Mesendoderm (in vitro differentiated cells): ENCODE results near the gene UBALD1.

Experiments
- DNase-seq: peaks from one replicate; pipeline ENCODE4 v3.0.0; 2013
- H2AK5ac ChIP-seq: 2 replicates; pipeline ENCODE4 v1.6.1; 2013; ENCODE audit warnings: low read length, inconsistent platforms
- H2BK120ac ChIP-seq: 2 replicates; pipeline ENCODE4 v1.6.1; 2013; ENCODE audit warnings: low read depth, mild to moderate bottlenecking, low read length, moderate library complexity, mixed read lengths
- H2BK15ac ChIP-seq: replicated peaks from 2 replicates; pipeline ENCODE4 v1.6.1; 2013; ENCODE audit warnings: low read depth, mild to moderate bottlenecking, moderate library complexity
- H2BK5ac ChIP-seq: 2 replicates; pipeline ENCODE4 v1.6.1; 2013; ENCODE audit warnings: low read length, inconsistent platforms
- H3K18ac ChIP-seq: 2 replicates; pipeline ENCODE4 v1.6.1; 2013; ENCODE audit warnings: mild to moderate bottlenecking, low read length, mixed read lengths
- H3K23ac ChIP-seq: one replicate; pipeline ENCODE4 v1.6.1; 2013; ENCODE audit warnings: low read length
- H3K27ac ChIP-seq: 2 replicates; pipeline ENCODE4 v1.5.1; 2013; ENCODE audit warnings: low read depth, mild to moderate bottlenecking, inconsistent platforms, low read length, moderate library complexity
- H3K27me3 ChIP-seq: 2 replicates; pipeline ENCODE4 v1.6.1; 2013; ENCODE audit warnings: low read length, control low read depth, mild to moderate bottlenecking, inconsistent platforms; ENCODE audit not compliant: insufficient read depth, poor library complexity
- H3K36me3 ChIP-seq: 2 replicates; pipeline ENCODE4 v1.6.1; 2013; ENCODE audit warnings: low read length, inconsistent platforms; ENCODE audit not compliant: control insufficient read depth, insufficient read depth
- H3K4ac ChIP-seq: one replicate; pipeline ENCODE4 v1.6.1; 2013; ENCODE audit warnings: low read depth, mild to moderate bottlenecking, low read length, moderate library complexity
- H3K4me1 ChIP-seq: 2 replicates; pipeline ENCODE4 v1.6.1; 2013; ENCODE audit warnings: low read depth, low read length, inconsistent platforms; ENCODE audit not compliant: control insufficient read depth
- H3K4me2 ChIP-seq: 2 replicates; pipeline ENCODE4 v1.6.1; 2013; ENCODE audit warnings: low read length
- H3K4me3 ChIP-seq: 2 replicates; pipeline ENCODE4 v1.5.1; 2013; ENCODE audit warnings: mild to moderate bottlenecking, low read length
- H3K56ac ChIP-seq: one replicate; pipeline ENCODE4 v1.6.1; 2013; ENCODE audit warnings: low read length
- H3K79me1 ChIP-seq: 2 replicates; pipeline ENCODE4 v1.6.1; 2013; ENCODE audit warnings: low read length, inconsistent platforms
- H3K79me2 ChIP-seq: 2 replicates; pipeline ENCODE4 v1.6.1; 2013; ENCODE audit warnings: mild to moderate bottlenecking, low read length; ENCODE audit not compliant: control insufficient read depth, insufficient read depth
- H3K9ac ChIP-seq: 2 replicates; pipeline ENCODE4 v1.6.1; 2013; ENCODE audit warnings: low read length, inconsistent platforms
- H4K5ac ChIP-seq: one replicate; pipeline ENCODE4 v1.6.1; 2013; ENCODE audit warnings: low read length
- H4K8ac ChIP-seq: one replicate; pipeline ENCODE4 v1.6.1; 2013; ENCODE audit warnings: low read depth, mild to moderate bottlenecking, control low read depth, low read length, moderate library complexity
- WGBS: extraction: QIAGEN DNeasy Blood & Tissue Kit; methylation state at CpG from one replicate; pipeline ENCODE4 v1.1.7; 2013; ENCODE audit warnings: low lambda C conversion rate, missing lambda C conversion rate; ENCODE audit not compliant: insufficient coverage; ENCODE audit errors: extremely low coverage; 5-methylcytosine and 5-hydroxymethylcytosine counted together

Gene UBALD1

DNA sequence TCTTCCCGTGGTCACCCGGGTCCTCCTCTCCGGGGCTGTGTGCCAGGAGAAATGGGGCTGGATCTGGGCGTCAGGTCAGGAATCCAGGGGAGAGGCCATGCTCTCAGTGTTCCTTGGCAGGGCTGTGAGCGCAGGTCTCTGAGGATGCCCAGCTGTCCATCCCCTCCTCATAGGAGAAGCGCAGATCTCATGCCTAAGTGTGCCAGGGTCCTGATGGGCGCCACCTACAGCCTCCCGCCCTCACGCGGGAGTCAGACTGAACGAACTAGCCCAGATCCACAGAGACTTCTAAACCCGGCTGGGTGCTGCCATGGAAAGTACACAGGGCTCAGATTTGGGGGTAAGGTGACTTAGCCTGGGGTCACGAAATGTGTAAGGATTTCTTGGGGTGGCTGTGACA is 34.2 kb upstream of the UBALD1 start:
- no CpG with 5 or more reads among the region's 13 CpGs for WGBS
- Histone ChIP-seq H3K27ac (no peak overlapping the region), H3K36me3 (no peaks in the 10 kb centered on the region), H2BK120ac (no peak overlapping the region), H3K4me3 (no peak overlapping the region), H3K23ac (no peak overlapping the region), H3K27me3 (no peaks in the 10 kb centered on the region), H3K18ac (no peak overlapping the region), H3K4me1 (no peaks in the 10 kb centered on the region), H3K79me2 (no peaks in the 10 kb centered on the region), H2BK15ac (no peak overlapping the region), H3K56ac (no peak overlapping the region), H3K4me2 (no peak overlapping the region), H2AK5ac (no peak overlapping the region), H4K8ac (no peak overlapping the region), H2BK5ac (no peak overlapping the region), H3K9ac (no peak overlapping the region), H3K79me1 (peaks cover 5% of the 10 kb centered on the region), H4K5ac (no peak overlapping the region), H3K4ac (no peak overlapping the region)
- DNase-seq = no peak

DNA sequence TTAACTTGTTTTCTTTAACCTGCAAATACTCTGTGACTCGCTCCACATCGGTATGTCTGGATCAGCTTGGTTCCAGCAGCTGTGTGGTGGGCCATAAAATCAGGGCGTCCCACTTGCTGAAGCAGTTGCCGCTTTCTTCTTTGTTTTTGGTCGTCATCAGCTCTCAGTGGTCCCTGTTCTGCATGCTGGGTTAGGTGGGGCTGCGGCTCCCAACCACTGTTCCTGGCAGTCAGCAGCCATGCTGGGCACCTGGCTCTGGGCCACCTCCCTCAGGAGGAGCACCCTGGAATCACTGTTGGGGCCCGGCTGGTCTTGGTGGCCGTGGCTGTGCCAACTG is 32.9 kb upstream of the UBALD1 start:
- H2BK120ac ChIP-seq = no peak overlapping the region
- no CpG with 5 or more reads among the region's 8 CpGs for WGBS
- no peak overlapping the region for H3K4me3 ChIP-seq
- H3K79me1 ChIP-seq = peaks cover 5% of the 10 kb centered on the region
- H3K36me3 ChIP-seq = no peaks in the 10 kb centered on the region
- no peak overlapping the region for H2BK15ac ChIP-seq
- no peak for DNase-seq
- H3K23ac ChIP-seq = no peak overlapping the region
- no peak overlapping the region for H3K4ac ChIP-seq
- no peaks in the 10 kb centered on the region for H3K27me3 ChIP-seq
- H3K4me1 ChIP-seq = no peaks in the 10 kb centered on the region
- H3K9ac ChIP-seq = no peak overlapping the region
- no peak overlapping the region for H4K5ac ChIP-seq
- no peak overlapping the region for H4K8ac ChIP-seq
- H2BK5ac ChIP-seq = no peak overlapping the region
- H3K18ac ChIP-seq = no peak overlapping the region
- H3K56ac ChIP-seq = no peak overlapping the region
- H2AK5ac ChIP-seq = no peak overlapping the region
- no peak overlapping the region for H3K4me2 ChIP-seq
- H3K27ac ChIP-seq = no peak overlapping the region
- H3K79me2 ChIP-seq = peaks cover 1% of the 10 kb centered on the region

DNA sequence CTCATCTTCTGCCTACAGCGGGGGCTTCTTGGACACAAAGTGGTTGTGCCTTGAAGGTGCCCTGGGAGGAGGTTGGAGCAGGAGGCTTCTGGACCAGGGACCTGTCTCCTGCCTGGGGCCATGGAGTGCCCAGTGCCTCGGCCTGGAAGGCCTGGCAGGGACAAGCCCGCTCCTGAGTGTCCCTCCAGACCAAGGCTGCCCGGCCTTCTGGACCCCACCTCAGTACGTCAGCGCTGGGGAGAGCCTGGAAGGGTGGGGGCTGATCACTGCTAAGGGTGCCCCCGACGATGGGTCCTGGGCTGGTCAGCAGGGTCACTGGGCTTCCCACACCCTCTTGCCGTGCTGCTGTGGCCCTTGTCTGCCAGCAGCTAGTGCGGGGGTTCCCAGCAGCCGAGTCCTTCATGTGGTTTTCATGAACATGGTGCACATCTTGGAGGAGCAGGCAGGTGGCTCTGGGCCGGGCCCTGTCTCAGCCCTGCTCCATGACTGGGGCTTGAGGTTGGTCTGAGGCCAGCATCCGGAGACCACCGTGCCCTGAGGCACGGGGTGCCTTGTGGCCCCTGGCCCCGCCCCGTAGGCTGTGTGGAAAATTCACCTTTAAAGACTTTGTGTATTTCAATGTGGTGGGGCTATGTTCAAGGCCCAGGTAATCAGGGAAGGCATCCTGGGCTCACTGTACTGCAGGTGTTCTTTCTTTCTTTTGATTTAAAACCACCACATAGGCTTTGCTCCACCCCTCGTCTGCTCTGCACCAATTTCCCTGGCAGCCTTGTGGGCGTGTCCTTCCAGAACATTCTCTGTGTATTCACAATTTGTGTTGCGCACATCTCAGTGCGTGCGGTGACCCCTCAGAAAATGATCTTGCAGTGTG is 32.3 kb upstream of the UBALD1 start:
- no peaks in the 10 kb centered on the region for H3K27me3 ChIP-seq
- H4K5ac ChIP-seq = no peak overlapping the region
- no peak overlapping the region for H2BK15ac ChIP-seq
- no peak overlapping the region for H3K4ac ChIP-seq
- H3K56ac ChIP-seq = no peak overlapping the region
- H3K36me3 ChIP-seq = no peaks in the 10 kb centered on the region
- no CpG with 5 or more reads among the region's 22 CpGs for WGBS
- H3K23ac ChIP-seq = no peak overlapping the region
- no peak overlapping the region for H4K8ac ChIP-seq
- H2AK5ac ChIP-seq = no peak overlapping the region
- no peaks in the 10 kb centered on the region for H3K4me1 ChIP-seq
- H2BK5ac ChIP-seq = no peak overlapping the region
- no peak overlapping the region for H3K27ac ChIP-seq
- no peak overlapping the region for H3K9ac ChIP-seq
- H2BK120ac ChIP-seq = no peak overlapping the region
- H3K79me2 ChIP-seq = peaks cover 2% of the 10 kb centered on the region
- no peak overlapping the region for H3K4me3 ChIP-seq
- H3K4me2 ChIP-seq = no peak overlapping the region
- H3K79me1 ChIP-seq = peaks cover 5% of the 10 kb centered on the region
- no peak for DNase-seq
- no peak overlapping the region for H3K18ac ChIP-seq

DNA sequence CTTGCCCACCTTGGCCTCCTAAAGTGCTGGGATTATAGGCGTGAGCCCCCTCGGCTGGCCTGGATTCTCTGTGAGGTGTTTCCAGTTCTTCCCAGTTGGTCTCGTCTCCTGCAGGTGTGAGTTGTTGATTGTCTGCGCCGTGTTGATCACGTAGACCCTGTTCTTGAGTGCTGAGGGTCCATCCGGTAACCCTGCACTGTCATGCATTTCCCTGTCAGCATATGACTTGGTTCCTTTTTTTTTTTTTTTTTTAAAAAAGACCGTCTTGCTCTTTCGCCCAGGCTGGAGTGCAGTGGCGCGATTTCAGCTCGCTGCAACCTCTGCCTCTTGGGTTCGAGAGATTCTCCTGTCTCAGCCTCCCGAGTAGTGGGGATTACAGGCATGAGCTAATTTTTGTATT is 27.2 kb upstream of the UBALD1 start:
- no peak overlapping the region for H3K27ac ChIP-seq
- DNase-seq = no peak

DNA sequence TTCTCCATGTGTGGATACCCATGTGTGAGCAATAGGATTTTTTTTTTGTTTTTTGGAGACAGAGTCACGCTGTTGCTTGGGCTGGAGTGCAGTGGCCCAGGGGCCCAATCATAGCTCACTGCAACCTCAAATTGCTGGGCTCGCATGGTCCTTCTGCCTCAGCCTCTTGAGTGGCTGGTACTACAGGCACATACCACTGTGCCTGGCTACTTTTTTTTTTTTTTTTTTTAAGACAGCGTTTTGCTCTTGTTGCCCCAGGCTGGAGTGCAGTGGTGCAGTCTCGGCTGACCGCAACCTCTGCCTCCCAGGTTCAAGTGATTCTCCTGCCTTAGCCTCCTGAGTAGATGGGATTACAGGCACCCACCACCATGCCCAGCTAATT is 26.6 kb upstream of the UBALD1 start:
- no peak overlapping the region for H3K9ac ChIP-seq
- H3K4me2 ChIP-seq = no peak overlapping the region
- no peak overlapping the region for H2BK5ac ChIP-seq
- no peaks in the 10 kb centered on the region for H3K4me1 ChIP-seq
- H3K27me3 ChIP-seq = no peaks in the 10 kb centered on the region
- no peak for DNase-seq
- H3K27ac ChIP-seq = no peak overlapping the region
- no peak overlapping the region for H3K4ac ChIP-seq
- no peak overlapping the region for H3K4me3 ChIP-seq
- no peak overlapping the region for H2AK5ac ChIP-seq
- no peaks in the 10 kb centered on the region for H3K36me3 ChIP-seq
- no peak overlapping the region for H3K56ac ChIP-seq
- no CpG with 5 or more reads among the region's 5 CpGs for WGBS
- H2BK15ac ChIP-seq = no peak overlapping the region
- no peak overlapping the region for H3K18ac ChIP-seq
- no peak overlapping the region for H3K23ac ChIP-seq
- H2BK120ac ChIP-seq = no peak overlapping the region
- peaks cover 15% of the 10 kb centered on the region for H3K79me1 ChIP-seq
- H3K79me2 ChIP-seq = peaks cover 19% of the 10 kb centered on the region
- no peak overlapping the region for H4K8ac ChIP-seq
- H4K5ac ChIP-seq = no peak overlapping the region

More for the DNA sequence above, 27.2 kb upstream of the UBALD1 start:
- Histone ChIP-seq H3K56ac (no peak overlapping the region), H2BK15ac (no peak overlapping the region), H3K23ac (no peak overlapping the region), H4K8ac (no peak overlapping the region), H3K9ac (no peak overlapping the region), H3K36me3 (no peaks in the 10 kb centered on the region), H3K79me1 (peaks cover 12% of the 10 kb centered on the region), H3K79me2 (peaks cover 17% of the 10 kb centered on the region), H3K4me3 (no peak overlapping the region), H2BK5ac (no peak overlapping the region), H3K18ac (no peak overlapping the region), H2AK5ac (no peak overlapping the region), H3K27me3 (no peaks in the 10 kb centered on the region), H3K4me1 (no peaks in the 10 kb centered on the region), H4K5ac (no peak overlapping the region), H3K4ac (no peak overlapping the region), H3K4me2 (no peak overlapping the region), H2BK120ac (no peak overlapping the region)
- no CpG with 5 or more reads among the region's 14 CpGs for WGBS
